GM19463 (cell line): ENCODE measurements around the gene MON1B.
"Not testable (repeated sequence)": the region's sequence is repeated elsewhere in the genome, so short reads cannot be mapped to it uniquely, and the experiment has no call there.

Experiments
- ATAC-seq: cut with Tn5 transposase; IDR thresholded peaks from one replicate; pipeline ENCODE4 v1.9.1; 2021; ENCODE audit warnings: mild to moderate bottlenecking, moderate library complexity; ENCODE audit not compliant: unreplicated experiment

The MON1B gene

GRCh38 chr16:77190478-77191258 lies at the start of gene MON1B:
Gene MON1B, plus strand, starts transcription at chr16:77191190. Its CDS starts 296 bp downstream, at chr16:77191486.
- ATAC-seq: peak; percentile 94

- ATAC-seq: no peak
These were observed 47.6 kb upstream of the MON1B start for GRCh38 chr16:77143364-77143763.

GRCh38 chr16:77148121-77148520 lies 42.9 kb upstream of the MON1B start:
- no peak for ATAC-seq

GRCh38 chr16:77157346-77158058 lies 33.5 kb upstream of the MON1B start:
- no peak for ATAC-seq

- no peak for ATAC-seq
These were observed 32.7 kb upstream of the MON1B start for GRCh38 chr16:77158293-77158692.

GRCh38 chr16:77165006-77165405 lies 26.0 kb upstream of the MON1B start:
- ATAC-seq: no peak

GRCh38 chr16:77165536-77166236 lies 25.3 kb upstream of the MON1B start:
- ATAC-seq: not testable (repeated sequence)

- ATAC-seq: no peak
These were observed 24.3 kb upstream of the MON1B start for GRCh38 chr16:77166726-77167125.

- ATAC-seq: no peak
These were observed 22.1 kb upstream of the MON1B start for GRCh38 chr16:77168901-77169300.

GRCh38 chr16:77169650-77170236 lies 21.2 kb upstream of the MON1B start:
- peak; percentile 69 for ATAC-seq

- no peak for ATAC-seq
These were observed 20.2 kb upstream of the MON1B start for GRCh38 chr16:77170805-77171204.

- peak; percentile 84 for ATAC-seq
These were observed 19.0 kb upstream of the MON1B start for GRCh38 chr16:77171745-77172635.

- ATAC-seq: no peak
These were observed 18.0 kb upstream of the MON1B start for GRCh38 chr16:77172951-77173350.

GRCh38 chr16:77183137-77183536 lies 7.9 kb upstream of the MON1B start:
- ATAC-seq: no peak

GRCh38 chr16:77186298-77186697 lies 4.7 kb upstream of the MON1B start:
- ATAC-seq: not testable (repeated sequence)

- ATAC-seq: no peak
These were observed 856 bp upstream of the MON1B start for GRCh38 chr16:77190190-77190477.

GRCh38 chr16:77191259-77191969 lies 424 bp downstream of the MON1B start:
- ATAC-seq: no peak

GRCh38 chr16:77193377-77193776 lies 2.4 kb downstream of the MON1B start:
- no peak for ATAC-seq

GRCh38 chr16:77194295-77195231 lies 3.6 kb downstream of the MON1B start:
- ATAC-seq: no peak
